Amniotic epithelial cell (primary cell): Measurements from ENCODE around the gene STOM.

Experiments
- DNase-seq: peaks from one replicate; pipeline ENCODE4 v3.0.0-alpha.2; 2010; ENCODE audit warnings: low read depth

Gene STOM

GRCh38 chr9:121321016-121321503 lies 49.0 kb downstream of the STOM start:
- DNase-seq: peak; percentile 68

- DNase-seq: no peak
These were observed 50.7 kb downstream of the STOM start for GRCh38 chr9:121319383-121319780.

- no peak for DNase-seq
These were observed 51.2 kb downstream of the STOM start for GRCh38 chr9:121318631-121319382.

GRCh38 chr9:121317737-121318630 lies 52.1 kb downstream of the STOM start:
- no peak for DNase-seq

GRCh38 chr9:121316852-121317373 lies 53.1 kb downstream of the STOM start:
- no peak for DNase-seq

- no peak for DNase-seq
These were observed 53.7 kb downstream of the STOM start for GRCh38 chr9:121316378-121316777.

- DNase-seq: no peak
These were observed 56.4 kb downstream of the STOM start for GRCh38 chr9:121313458-121314152.

- no peak for DNase-seq
These were observed 57.9 kb downstream of the STOM start for GRCh38 chr9:121312169-121312568.

- no peak for DNase-seq
These were observed 59.5 kb downstream of the STOM start for GRCh38 chr9:121310571-121310970.

GRCh38 chr9:121309833-121310425 lies 60.1 kb downstream of the STOM start:
- DNase-seq: no peak

GRCh38 chr9:121309171-121309570 lies 60.9 kb downstream of the STOM start:
- no peak for DNase-seq

- no peak for DNase-seq
These were observed 61.3 kb downstream of the STOM start for GRCh38 chr9:121308765-121309164.

- no peak for DNase-seq
These were observed 62.1 kb downstream of the STOM start for GRCh38 chr9:121307976-121308375.

- DNase-seq: no peak
These were observed 64.6 kb downstream of the STOM start for GRCh38 chr9:121305269-121305994.

- DNase-seq: no peak
These were observed 65.3 kb downstream of the STOM start for GRCh38 chr9:121304707-121305106.

GRCh38 chr9:121303456-121304451 lies 66.3 kb downstream of the STOM start:
- DNase-seq: no peak

- no peak for DNase-seq
These were observed 67.3 kb downstream of the STOM start for GRCh38 chr9:121302786-121303185.

GRCh38 chr9:121302341-121302740 lies 67.7 kb downstream of the STOM start:
- no peak for DNase-seq

GRCh38 chr9:121301881-121302286 lies 68.2 kb downstream of the STOM start:
- DNase-seq: no peak
